NCI-H524 treated with DMSO at 0.1 percent for 48 hours (cell line): ENCODE measurements around the gene DDI1.

Source experiments
- DNase-seq: peaks from one replicate; lab custom pipeline; 2025; lab: John Stamatoyannopoulos, UW

DDI1 gene

DNA sequence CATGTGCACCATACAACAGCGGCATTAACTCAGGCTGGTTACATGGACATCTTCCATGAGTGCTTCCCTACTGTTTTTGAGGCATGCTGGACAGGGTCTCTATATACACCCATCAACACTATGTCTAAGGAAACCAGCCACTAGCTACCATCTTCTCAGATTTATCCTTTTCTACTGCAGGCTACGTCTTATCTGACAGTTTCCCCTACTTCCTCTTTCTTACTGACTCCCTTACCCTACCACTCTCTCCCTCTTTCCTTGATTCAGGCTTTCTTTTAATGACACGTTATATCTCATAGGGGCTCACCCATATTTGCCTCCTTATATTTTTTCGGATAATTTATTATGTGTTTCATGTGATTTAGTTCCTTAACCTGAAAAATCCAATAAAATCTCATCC is 41.8 kb downstream of the DDI1 start:
- DNase-seq: no peak

DNA sequence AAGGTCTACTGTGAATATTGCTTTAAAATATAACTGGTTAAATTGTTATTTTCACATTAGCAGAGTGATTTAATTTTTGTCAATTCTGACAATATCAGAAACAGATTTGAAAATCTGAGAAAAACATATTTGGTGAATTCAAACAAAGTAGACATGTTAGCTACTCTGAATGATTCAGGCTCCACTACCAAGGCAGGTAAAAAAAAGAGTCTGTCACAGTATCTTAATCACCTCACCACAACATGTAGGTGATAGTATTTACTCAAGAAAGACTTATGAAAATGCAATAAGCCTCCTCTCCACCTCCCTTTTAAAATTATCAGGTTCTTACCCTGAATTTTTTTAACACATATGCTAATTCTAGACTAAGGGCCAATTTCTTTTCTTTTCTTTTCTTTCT is 42.6 kb downstream of the DDI1 start:
- no peak for DNase-seq

DNA sequence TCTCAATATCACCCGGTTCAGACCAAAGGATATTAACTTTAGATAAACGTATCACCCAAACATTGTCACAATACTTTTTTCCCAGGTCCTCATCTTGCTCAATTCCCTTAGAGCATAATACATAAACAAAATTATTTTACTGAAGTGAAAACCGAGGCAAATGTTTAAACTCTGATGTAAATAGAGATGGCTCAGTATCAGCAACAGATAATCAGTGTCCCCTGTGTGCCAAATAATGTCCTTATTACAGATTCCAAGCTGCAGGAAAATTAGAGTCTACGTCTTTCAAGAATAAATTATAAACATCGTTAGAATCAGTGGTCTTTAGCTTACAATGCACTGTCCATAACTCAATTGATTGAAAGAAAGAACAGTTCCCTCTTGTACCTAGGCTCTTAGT is 50.2 kb downstream of the DDI1 start:
- DNase-seq: no peak
